CD8-positive, alpha-beta memory T cell (primary cell): Measurements from ENCODE around the gene TARS2. TPM values are rescaled to one million over a fixed set of nuclear protein-coding genes. Genes with fewer than 3 reads are reported as not detected.

Source experiments
- CTCF ChIA-PET: fragments of 350-600 bp; sonication (Branson Sonifier 250); formaldehyde crosslinking; loops from one replicate; lab custom pipeline; 2021; ENCODE audit warnings: antibody characterized with exemption; lab: Charles Lee
- POLR2A ChIA-PET: fragments of 350-600 bp; sonication (Branson Sonifier 250); formaldehyde crosslinking; loops from one replicate; lab custom pipeline; 2021; ENCODE audit warnings: antibody characterized with exemption; lab: Charles Lee
- DNase-seq, 5 donors: peaks; one replicate each; pipeline versions ENCODE4 v3.0.0 to v3.0.0-alpha.2; 2020 to 2022; ENCODE audit warnings: mixed read lengths in 1 of 5
- H3K27ac ChIP-seq: one replicate; pipeline ENCODE4 v1.7.0; 2013; ENCODE audit warnings: low read depth, mild to moderate bottlenecking, low read length, moderate library complexity
- H3K27me3 ChIP-seq: 2 replicates; pipeline ENCODE4 v1.7.0; 2013; ENCODE audit warnings: low read length, mild to moderate bottlenecking; ENCODE audit not compliant: insufficient read depth, poor library complexity, severe bottlenecking
- H3K36me3 ChIP-seq: 2 replicates; pipeline ENCODE4 v1.7.0; 2013; ENCODE audit warnings: mild to moderate bottlenecking, low read length, moderate library complexity; ENCODE audit not compliant: insufficient read depth
- H3K4me1 ChIP-seq: 2 replicates; pipeline ENCODE4 v1.7.0; 2013; ENCODE audit warnings: mild to moderate bottlenecking, low read length, moderate library complexity; ENCODE audit not compliant: insufficient read depth
- H3K4me3 ChIP-seq: 2 replicates; pipeline ENCODE4 v1.7.0; 2013; ENCODE audit warnings: mild to moderate bottlenecking, low read length
- H3K9me3 ChIP-seq: 2 replicates; pipeline ENCODE4 v1.7.0; 2013; ENCODE audit warnings: mild to moderate bottlenecking, low read length
- H3K27ac Mint-ChIP-seq, 8 donors: one replicate each; pipeline ENCODE4 v1.8.0; 2020 to 2021; ENCODE audit warnings: mixed read lengths in 8 of 8, mild to moderate bottlenecking in 6 of 8, inconsistent platforms in 3 of 8, moderate library complexity in 3 of 8
- H3K27me3 Mint-ChIP-seq, 2 donors: one replicate each; pipeline ENCODE4 v1.8.0; 2020 to 2021; ENCODE audit warnings: mixed read lengths in 2 of 2, mild to moderate bottlenecking in 1 of 2, moderate library complexity in 1 of 2
- H3K36me3 Mint-ChIP-seq, 3 donors: one replicate each; pipeline ENCODE4 v1.8.0; 2020 to 2021; ENCODE audit warnings: mixed read lengths in 3 of 3, inconsistent platforms in 1 of 3, mild to moderate bottlenecking in 1 of 3
- H3K4me1 Mint-ChIP-seq, 3 donors: one replicate each; pipeline ENCODE4 v1.8.0; 2020 to 2021; ENCODE audit warnings: mixed read lengths in 3 of 3, inconsistent platforms in 1 of 3, mild to moderate bottlenecking in 1 of 3
- H3K4me3 Mint-ChIP-seq, 7 donors: one replicate each; pipeline ENCODE4 v1.8.0; 2020 to 2021; ENCODE audit warnings: mixed read lengths in 7 of 7, mild to moderate bottlenecking in 6 of 7, moderate library complexity in 4 of 7, inconsistent platforms in 2 of 7
- H3K9me3 Mint-ChIP-seq, 5 donors: one replicate each; pipeline ENCODE4 v1.8.0; 2020 to 2022; ENCODE audit warnings: mixed read lengths in 5 of 5, mild to moderate bottlenecking in 3 of 5, moderate library complexity in 2 of 5, inconsistent platforms in 1 of 5
- polyA plus RNA-seq: library from polyadenylated mRNA; unstranded; fragments of 300-500 nt; fragmentation: Illumina TruSeq; gene quantifications from one replicate; pipeline ENCODE4 v1.2.3, GENCODE V29; 2021
- total RNA-seq, 2 experiments: library from RNA; stranded (reverse); gene quantifications; one replicate each; pipeline ENCODE4 v1.2.3, GENCODE V29; 2021

Gene TARS2
- total and polyA plus RNA-seq, 3 experiments from 2014 or later, result 29.0 to 51.2 (median 49.7) TPM

GRCh38 chr1:150515328-150516049 lies 28.3 kb downstream of the TARS2 start, which contains the start of gene FALEC:
Gene FALEC (plus strand): TSS chr1:150515752.
- no peaks in the 10 kb centered on the region for H3K9me3 ChIP-seq
- no peaks in the 10 kb centered on the region for H3K36me3 ChIP-seq
- Mint-ChIP-seq H3K27me3 (peaks cover 0 to 2% of the 10 kb centered on the region in 2 donors), H3K4me1 (peaks cover 12 to 19% (median 16%) of the 10 kb centered on the region in 3 donors), H3K9me3 (no peaks in the 10 kb centered on the region), H3K4me3 (peak within 1 kb of the TSS; percentile 87 to 94 (median 92)), H3K27ac (peak within 1 kb of the TSS; percentile 50 to 96 (median 81)), H3K36me3 (peaks cover 0 to 4% (median 3%) of the 10 kb centered on the region in 3 donors)
- POLR2A ChIA-PET, result interaction anchor here (0.6 to 2.8 kb wide), 8 partner anchors 12 to 864 kb away, joined by 3 to 11 read pairs (median 4); partner anchors contain the start of genes RPRD2 and TARS2
- DNase-seq, result peak; percentile 87 to 93 (median 89)
- no peaks in the 10 kb centered on the region for H3K27me3 ChIP-seq
- peaks cover 10% of the 10 kb centered on the region for H3K4me1 ChIP-seq
- peak within 1 kb of the TSS; percentile 61 for H3K27ac ChIP-seq
- CTCF ChIA-PET, result interaction anchor here (0.7 to 1.8 kb wide), 6 partner anchors 8 to 302 kb away, joined by 3 to 8 read pairs (median 3); no protein-coding TSS in a partner anchor
- peak within 1 kb of the TSS; percentile 80 for H3K4me3 ChIP-seq

- Histone ChIP-seq H3K36me3 (no peaks in the 10 kb centered on the region), H3K4me3 (peak overlapping the region; percentile 80), H3K9me3 (no peaks in the 10 kb centered on the region), H3K27me3 (no peaks in the 10 kb centered on the region), H3K4me1 (peaks cover 10% of the 10 kb centered on the region), H3K27ac (peak overlapping the region; percentile 61)
- Mint-ChIP-seq H3K27ac (peak overlapping the region; percentile 17 to 96 (median 74)), H3K4me3 (peak overlapping the region; percentile 87 to 94 (median 92)), H3K4me1 (peaks cover 11 to 16% (median 13%) of the 10 kb centered on the region in 3 donors), H3K36me3 (peaks cover 0 to 4% (median 1%) of the 10 kb centered on the region in 3 donors), H3K9me3 (no peaks in the 10 kb centered on the region), H3K27me3 (peaks cover 0 to 2% of the 10 kb centered on the region in 2 donors)
- ChIA-PET CTCF (interaction anchor here (0.7 to 1.8 kb wide), 6 partner anchors 9 to 302 kb away, joined by 3 to 8 read pairs (median 3); no protein-coding TSS in a partner anchor), POLR2A (interaction anchor here (0.7 to 2.8 kb wide), 6 partner anchors 13 to 152 kb away, joined by 3 to 11 read pairs (median 4); partner anchors contain the start of genes RPRD2 and TARS2)
- DNase-seq, result no peak
Measured at GRCh38 chr1:150516050-150516591, 28.9 kb downstream of the TARS2 start.

GRCh38 chr1:150516616-150517015 lies 29.4 kb downstream of the TARS2 start:
- H3K27ac ChIP-seq, result peak overlapping the region; percentile 61
- peaks cover 0 to 4% (median 1%) of the 10 kb centered on the region in 3 donors for H3K36me3 Mint-ChIP-seq
- H3K27ac Mint-ChIP-seq, result peak overlapping the region in 7 of 8 donors; percentile 17 to 96 (median 74)

GRCh38 chr1:150521196-150521968 lies 34.2 kb downstream of the TARS2 start:
- no peaks in the 10 kb centered on the region for H3K9me3 Mint-ChIP-seq
- H3K4me3 Mint-ChIP-seq, result no peak overlapping the region
- no peak overlapping the region for H3K27ac ChIP-seq
- H3K36me3 ChIP-seq, result no peaks in the 10 kb centered on the region
- CTCF ChIA-PET, result interaction anchor here (0.8 kb wide), 1 partner anchor 39 kb away, joined by 3 read pairs; no protein-coding TSS in a partner anchor
- POLR2A ChIA-PET, result interaction anchor here (0.6 to 0.7 kb wide), 3 partner anchors 15 to 68 kb away, joined by 3 to 5 read pairs (median 5); no protein-coding TSS in a partner anchor
- DNase-seq, result no peak
- no peaks in the 10 kb centered on the region for H3K27me3 ChIP-seq
- H3K9me3 ChIP-seq, result no peaks in the 10 kb centered on the region
- H3K27me3 Mint-ChIP-seq, result no peaks in the 10 kb centered on the region
- no peak overlapping the region for H3K27ac Mint-ChIP-seq
- peaks cover 0 to 1% (median 0%) of the 10 kb centered on the region in 3 donors for H3K36me3 Mint-ChIP-seq
- H3K4me1 Mint-ChIP-seq, result peaks cover 2 to 6% (median 5%) of the 10 kb centered on the region in 3 donors
- H3K4me3 ChIP-seq, result no peak overlapping the region
- peaks cover 3% of the 10 kb centered on the region for H3K4me1 ChIP-seq

More at GRCh38 chr1:150516616-150517015, 29.4 kb downstream of the TARS2 start:
- no peaks in the 10 kb centered on the region for H3K9me3 ChIP-seq
- H3K9me3 Mint-ChIP-seq, result no peaks in the 10 kb centered on the region
- peaks cover 11 to 16% (median 13%) of the 10 kb centered on the region in 3 donors for H3K4me1 Mint-ChIP-seq
- no peak for DNase-seq
- CTCF ChIA-PET, result interaction anchor here (0.7 to 1.8 kb wide), 5 partner anchors 9 to 105 kb away, joined by 3 to 8 read pairs (median 3); no protein-coding TSS in a partner anchor
- H3K36me3 ChIP-seq, result no peaks in the 10 kb centered on the region
- POLR2A ChIA-PET, result interaction anchor here (0.7 to 2.8 kb wide), 3 partner anchors 14 to 153 kb away, joined by 3 to 11 read pairs (median 6); partner anchors contain the start of gene RPRD2
- peaks cover 10% of the 10 kb centered on the region for H3K4me1 ChIP-seq
- peaks cover 0 to 2% of the 10 kb centered on the region in 2 donors for H3K27me3 Mint-ChIP-seq
- H3K4me3 ChIP-seq, result peak overlapping the region; percentile 80
- peak overlapping the region; percentile 87 to 94 (median 92) for H3K4me3 Mint-ChIP-seq
- H3K27me3 ChIP-seq, result no peaks in the 10 kb centered on the region

- Mint-ChIP-seq H3K4me1 (no peaks in the 10 kb centered on the region), H3K27me3 (no peaks in the 10 kb centered on the region), H3K36me3 (no peaks in the 10 kb centered on the region), H3K4me3 (no peak overlapping the region), H3K9me3 (no peaks in the 10 kb centered on the region), H3K27ac (no peak overlapping the region)
- ChIA-PET POLR2A (no interaction called here), CTCF (no interaction called here)
- H3K4me1 ChIP-seq, result no peaks in the 10 kb centered on the region
- no peaks in the 10 kb centered on the region for H3K9me3 ChIP-seq
- H3K27me3 ChIP-seq, result no peaks in the 10 kb centered on the region
- no peak for DNase-seq
- no peaks in the 10 kb centered on the region for H3K36me3 ChIP-seq
- H3K27ac ChIP-seq, result no peak overlapping the region
- H3K4me3 ChIP-seq, result no peak overlapping the region
Measured at GRCh38 chr1:150525348-150525747, 38.1 kb downstream of the TARS2 start.

GRCh38 chr1:150528196-150528595 lies 41.0 kb downstream of the TARS2 start:
- Histone ChIP-seq H3K4me1 (no peaks in the 10 kb centered on the region), H3K4me3 (no peak overlapping the region), H3K36me3 (no peaks in the 10 kb centered on the region), H3K9me3 (no peaks in the 10 kb centered on the region), H3K27ac (no peak overlapping the region), H3K27me3 (no peaks in the 10 kb centered on the region)
- Mint-ChIP-seq H3K27ac (no peak overlapping the region), H3K27me3 (no peaks in the 10 kb centered on the region), H3K36me3 (no peaks in the 10 kb centered on the region), H3K9me3 (no peaks in the 10 kb centered on the region), H3K4me1 (peaks cover 0 to 3% (median 0%) of the 10 kb centered on the region in 3 donors), H3K4me3 (no peak overlapping the region)
- ChIA-PET POLR2A (no interaction called here), CTCF (no interaction called here)
- DNase-seq, result no peak

GRCh38 chr1:150529017-150529416 lies 41.8 kb downstream of the TARS2 start:
- no peak overlapping the region for H3K4me3 ChIP-seq
- H3K4me1 ChIP-seq, result no peaks in the 10 kb centered on the region
- H3K27ac ChIP-seq, result no peak overlapping the region
- ChIA-PET CTCF (interaction anchor here (0.7 kb wide), 1 partner anchor 60 kb away, joined by 3 read pairs; no protein-coding TSS in a partner anchor), POLR2A (no interaction called here)
- DNase-seq, result no peak
- Mint-ChIP-seq H3K4me3 (no peak overlapping the region), H3K27me3 (no peaks in the 10 kb centered on the region), H3K9me3 (no peaks in the 10 kb centered on the region), H3K27ac (peak overlapping the region in 1 of 8 donors; percentile 24), H3K36me3 (no peaks in the 10 kb centered on the region), H3K4me1 (peaks cover 0 to 3% (median 0%) of the 10 kb centered on the region in 3 donors)
- no peaks in the 10 kb centered on the region for H3K27me3 ChIP-seq
- H3K9me3 ChIP-seq, result no peaks in the 10 kb centered on the region
- H3K36me3 ChIP-seq, result no peaks in the 10 kb centered on the region
